NCI-H2227 treated with DMSO at 0.1 percent for 48 hours (cell line): ENCODE data around the gene PHKA2.
"Not testable (repeated sequence)": the region's sequence is repeated elsewhere in the genome, so short reads cannot be mapped to it uniquely, and the experiment has no call there.

Experiments used
- DNase-seq: peaks from one replicate; lab custom pipeline; 2025; lab: John Stamatoyannopoulos, UW

Gene PHKA2

GRCh38 chrX:18983666-18984380 is at the start of gene PHKA2:
Gene PHKA2, minus strand, starts transcription at chrX:18984114. Its CDS starts 182 bp downstream, at chrX:18983932.
- DNase-seq: peak; percentile 62

GRCh38 chrX:19030805-19031204 is 46.9 kb upstream of the PHKA2 start:
- no peak for DNase-seq

- DNase-seq: no peak
Observed at GRCh38 chrX:19028560-19028959, 44.6 kb upstream of the PHKA2 start.

- DNase-seq: no peak
Observed at GRCh38 chrX:19024366-19024765, 40.5 kb upstream of the PHKA2 start.

DNA sequence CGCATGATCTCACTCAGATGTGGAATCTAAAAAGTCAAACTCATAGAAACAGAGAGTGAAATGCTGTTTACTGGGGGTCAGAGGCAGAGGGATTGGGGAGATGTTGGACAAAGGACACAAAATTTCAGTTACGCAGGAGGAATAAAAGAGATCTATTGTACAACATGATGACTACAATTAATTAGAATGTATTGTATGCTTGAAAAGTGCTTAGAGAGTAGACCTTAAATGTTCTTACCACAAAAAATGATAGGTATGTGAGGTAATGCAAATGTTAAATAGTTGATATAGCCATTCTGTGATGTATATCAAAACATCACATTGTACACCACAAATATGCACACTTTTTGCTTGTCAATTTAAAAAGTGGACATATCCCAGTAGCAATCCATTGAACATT is 36.1 kb upstream of the PHKA2 start:
- DNase-seq: no peak

DNA sequence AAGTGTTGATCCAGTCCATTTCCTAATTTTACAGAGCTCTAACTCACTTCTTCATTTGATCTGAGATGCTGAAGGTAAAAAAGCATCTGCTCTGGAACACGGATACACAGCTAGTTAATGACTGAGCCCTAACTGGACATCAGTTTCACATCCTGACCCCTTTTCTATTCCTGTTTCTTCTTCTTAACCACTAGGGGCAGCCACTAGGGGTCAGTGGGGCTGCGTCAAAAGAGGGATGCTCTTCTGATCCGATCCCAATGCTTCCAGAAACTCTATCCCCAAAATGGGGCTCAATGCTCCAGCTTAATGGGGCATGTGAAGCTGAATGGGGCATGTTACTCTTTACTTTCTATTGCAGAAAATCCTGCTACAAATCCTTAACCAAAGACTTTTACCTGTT is 33.4 kb upstream of the PHKA2 start:
- DNase-seq: no peak

DNA sequence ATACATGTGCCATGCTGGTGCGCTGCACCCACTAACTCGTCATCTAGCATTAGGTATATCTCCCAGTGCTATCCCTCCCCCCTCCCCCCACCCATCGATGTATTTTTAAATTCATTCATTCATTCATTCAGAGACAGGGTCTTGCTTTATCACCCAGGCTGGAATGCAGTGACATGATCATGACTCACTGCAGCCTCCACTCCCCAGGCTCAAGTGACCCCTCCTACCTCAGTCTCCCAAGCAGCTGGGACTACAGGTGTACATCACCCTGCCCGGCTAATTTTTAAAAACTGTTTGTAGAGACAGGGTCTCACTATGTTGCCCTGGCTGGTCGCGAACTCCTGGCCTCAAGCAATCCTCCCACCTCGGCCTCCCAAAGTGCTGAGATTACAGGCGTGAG is 32.7 kb upstream of the PHKA2 start:
- DNase-seq: not testable (repeated sequence)

DNA sequence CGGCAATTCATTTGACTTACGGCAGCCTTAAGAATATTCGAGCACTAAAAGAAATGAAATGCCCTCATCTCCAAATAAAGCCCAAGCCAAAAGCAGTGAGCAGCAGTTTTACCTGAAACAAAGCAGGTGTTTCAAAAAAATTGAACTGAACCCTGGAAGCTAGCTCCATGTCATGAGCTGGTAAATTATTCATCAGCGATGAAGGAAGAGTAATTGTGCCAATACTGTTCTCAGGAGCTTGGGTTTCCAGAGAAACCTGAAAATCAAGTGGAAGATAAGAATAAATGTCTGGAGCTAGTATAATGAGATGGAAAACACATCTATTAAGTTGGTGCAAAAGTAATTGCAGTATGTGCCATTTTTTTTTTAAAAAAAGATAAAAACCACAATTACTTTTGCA is 24.0 kb upstream of the PHKA2 start:
- DNase-seq: no peak

GRCh38 chrX:19007011-19007410 is 23.1 kb upstream of the PHKA2 start:
- DNase-seq: no peak

- no peak for DNase-seq
Observed at GRCh38 chrX:19005909-19006308, 22.0 kb upstream of the PHKA2 start.

DNA sequence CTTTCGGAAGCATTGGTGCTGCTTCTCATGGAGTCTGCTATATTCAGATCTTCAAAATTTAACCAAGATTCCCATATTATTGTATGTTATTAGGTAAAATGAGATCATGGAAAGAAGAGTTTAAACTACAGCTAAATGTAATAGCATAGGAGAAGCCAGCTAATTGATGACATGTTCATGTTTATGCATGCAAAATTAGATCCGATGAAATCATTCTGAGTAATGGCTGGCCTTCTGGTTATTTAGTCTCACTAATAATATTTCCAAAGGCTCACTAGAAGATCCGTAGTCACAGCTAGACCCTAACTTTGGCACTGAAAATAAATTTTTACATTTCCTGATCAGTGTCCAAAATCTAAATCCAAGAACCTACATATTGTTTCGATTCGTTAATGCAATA is 19.8 kb upstream of the PHKA2 start:
- no peak for DNase-seq

DNA sequence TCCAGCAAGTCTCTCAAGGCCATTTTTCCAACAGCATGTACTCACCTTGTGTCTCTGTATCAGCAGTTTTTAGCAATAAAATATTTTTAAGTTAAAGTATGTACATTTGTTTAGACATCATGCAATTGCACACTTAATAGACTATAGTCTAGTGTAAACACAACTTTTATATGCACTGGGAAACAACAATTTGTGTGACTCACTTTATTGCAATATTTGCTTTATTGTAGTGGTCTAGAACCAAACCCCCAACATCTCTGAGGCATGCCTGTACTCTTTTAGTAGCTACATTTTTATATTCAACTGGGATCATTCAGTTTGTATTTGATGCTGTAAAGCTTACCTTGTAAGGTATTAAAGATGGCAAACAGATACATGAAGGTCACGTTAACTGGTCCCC is 14.7 kb upstream of the PHKA2 start:
- DNase-seq: no peak

DNA sequence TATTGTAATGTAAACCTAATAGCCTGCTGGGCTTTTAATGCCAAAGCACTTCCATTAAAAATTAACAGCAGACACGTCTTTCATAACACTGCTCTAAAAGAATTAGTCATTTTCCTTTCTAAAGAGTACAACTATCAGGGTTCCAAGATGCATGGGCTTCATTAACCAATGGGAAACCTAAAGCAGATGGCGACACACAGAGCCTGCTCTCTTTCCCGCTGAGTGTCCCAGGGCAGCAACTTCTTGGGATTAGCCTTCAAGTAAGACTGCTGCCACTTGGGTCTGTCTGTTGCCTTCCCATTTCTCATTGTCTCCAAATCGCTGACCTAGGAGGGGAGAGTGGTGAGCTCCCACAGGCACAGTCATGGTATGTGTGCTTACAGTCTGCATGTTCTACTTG is 14.0 kb upstream of the PHKA2 start:
- no peak for DNase-seq

DNA sequence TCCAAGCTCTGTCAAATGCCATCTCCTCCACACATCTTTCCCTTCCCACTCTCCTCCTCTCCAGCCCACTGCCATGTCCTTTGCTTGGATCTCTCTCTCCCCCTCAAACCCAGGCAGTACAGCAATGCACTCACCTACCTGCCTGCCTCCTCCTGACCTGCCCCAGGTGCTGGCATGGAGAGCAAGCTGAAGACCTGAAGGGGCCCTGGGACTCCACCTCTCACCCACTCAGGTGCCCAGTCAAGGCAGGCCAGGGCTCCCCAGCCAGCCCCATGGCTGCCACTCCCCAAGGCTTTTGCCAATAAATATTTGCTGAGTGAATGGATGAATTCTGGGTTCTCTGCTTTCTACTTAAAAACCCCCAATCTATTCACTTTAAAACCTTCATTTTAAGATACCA is 12.6 kb upstream of the PHKA2 start:
- DNase-seq: no peak

GRCh38 chrX:18995221-18995620 is 11.3 kb upstream of the PHKA2 start:
- DNase-seq: no peak

DNA sequence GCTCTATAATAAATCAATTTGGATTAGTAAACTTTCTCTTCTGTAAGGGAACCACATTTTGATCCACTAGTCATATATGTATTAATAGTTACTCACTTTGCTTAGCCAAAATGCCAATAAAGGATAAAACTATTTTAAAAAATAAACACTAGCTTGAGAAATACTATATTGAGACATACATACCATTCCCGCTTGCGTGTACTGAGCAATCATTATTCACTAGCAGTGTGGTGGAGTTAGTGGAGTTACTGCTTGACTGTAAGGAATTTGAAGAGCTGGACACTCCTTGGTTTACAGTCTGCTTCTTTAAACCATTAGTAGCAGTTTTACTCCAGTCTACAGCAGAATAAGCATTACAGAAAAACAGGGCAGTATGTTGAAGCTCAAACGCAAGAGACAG is 10.8 kb upstream of the PHKA2 start:
- DNase-seq: no peak

DNA sequence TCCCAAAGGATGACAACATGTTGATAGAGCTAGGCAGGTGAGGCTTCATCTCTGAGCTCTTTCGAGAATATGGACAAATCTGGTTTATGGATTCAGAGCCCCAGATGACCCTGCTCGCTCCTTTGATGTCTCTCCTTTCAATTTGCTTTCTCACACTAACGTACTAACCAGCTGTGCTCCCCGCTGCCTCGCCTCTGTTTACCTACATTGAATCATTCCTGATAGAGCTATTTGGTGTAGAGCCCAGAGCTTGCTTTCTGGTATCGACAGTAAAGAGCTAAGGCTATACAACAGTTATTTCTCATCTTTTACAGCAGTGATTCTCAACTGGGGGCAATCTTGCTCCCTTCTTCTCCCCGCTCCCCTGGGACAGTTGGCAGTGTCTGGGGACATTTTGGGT is 8.9 kb upstream of the PHKA2 start:
- no peak for DNase-seq

GRCh38 chrX:18985186-18985435 is 1.2 kb upstream of the PHKA2 start:
- DNase-seq: no peak

- DNase-seq: peak; percentile 90
Observed at GRCh38 chrX:18984381-18985185, 669 bp upstream of the PHKA2 start.

- DNase-seq: no peak
Observed at GRCh38 chrX:18981124-18981807, 2.6 kb downstream of the PHKA2 start.

DNA sequence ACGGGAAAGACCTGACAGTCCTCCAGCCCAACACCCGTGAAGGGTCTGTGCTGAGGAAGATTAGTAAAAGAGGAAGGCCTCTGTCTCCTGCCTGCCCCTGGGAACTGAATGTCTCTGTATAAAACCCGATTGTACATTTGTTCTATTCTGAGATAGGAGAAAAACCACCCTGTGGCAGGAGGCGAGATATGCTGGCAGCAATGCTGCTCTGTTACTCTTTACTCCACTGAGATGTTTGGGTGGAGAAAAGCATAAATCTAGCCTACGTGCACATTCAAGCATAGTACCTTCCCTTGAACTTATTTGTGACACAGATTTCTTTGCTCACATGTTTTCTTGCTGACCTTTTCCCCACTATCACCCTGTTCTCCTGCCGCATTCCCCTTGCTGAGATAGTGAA is 3.7 kb downstream of the PHKA2 start:
- not testable (repeated sequence) for DNase-seq

DNA sequence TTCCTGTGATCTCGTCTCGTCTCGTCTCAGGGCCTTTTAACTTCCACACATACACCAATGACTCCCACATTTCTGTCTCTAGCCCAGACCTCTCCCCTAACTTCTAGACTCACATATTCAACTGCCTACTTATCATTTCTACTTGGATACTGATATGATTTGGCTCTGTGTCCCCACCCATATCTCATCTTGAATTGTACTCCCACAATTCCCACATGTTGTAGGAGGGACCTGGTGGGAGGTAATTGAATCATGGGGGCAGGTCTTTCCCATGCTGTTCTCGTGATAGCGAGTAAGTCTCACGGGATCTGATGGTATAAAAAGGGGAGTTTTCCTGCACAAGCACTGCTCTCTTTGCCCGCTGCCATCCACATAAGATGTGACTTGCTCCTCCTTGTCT is 8.9 kb downstream of the PHKA2 start:
- DNase-seq: no peak

DNA sequence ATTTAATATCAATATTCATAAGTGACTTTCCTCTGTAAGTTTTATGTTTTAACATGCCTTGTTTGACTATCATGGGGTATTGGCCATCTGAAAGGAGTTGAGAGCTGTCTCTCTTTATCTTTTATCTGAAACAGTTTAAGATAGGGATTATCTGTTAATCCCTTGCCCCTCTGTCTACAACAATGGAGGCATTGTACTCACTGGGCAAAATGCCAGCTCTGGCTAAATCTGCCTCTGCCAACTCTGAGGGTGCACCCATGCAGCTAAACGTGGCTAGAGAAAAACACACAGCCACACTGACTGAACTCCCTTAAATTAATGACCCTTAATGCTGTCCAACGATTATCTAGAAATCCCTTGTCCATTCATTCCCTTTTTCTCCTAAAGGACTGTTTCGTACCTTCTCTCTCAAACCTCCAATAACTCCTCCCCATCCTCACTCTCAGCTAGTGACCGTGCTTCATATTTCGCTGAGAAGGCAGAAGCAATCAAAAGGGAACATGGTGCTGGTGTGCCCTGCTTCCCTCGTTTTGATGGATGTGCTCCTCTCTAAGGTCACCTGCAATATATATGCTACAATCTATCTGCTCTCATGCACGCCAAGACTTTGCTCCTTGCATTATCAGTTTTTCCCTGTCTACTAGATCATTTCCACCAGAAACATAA is 10.3 kb downstream of the PHKA2 start:
- peak; percentile 90 for DNase-seq
